HG02798 (cell line): ENCODE measurements around the gene ANKRD28.

Experiments
- ATAC-seq: cut with Tn5 transposase; IDR thresholded peaks from one replicate; pipeline ENCODE4 v1.9.1; 2021; ENCODE audit warnings: mild to moderate bottlenecking; ENCODE audit not compliant: unreplicated experiment, poor library complexity

The ANKRD28 gene

DNA sequence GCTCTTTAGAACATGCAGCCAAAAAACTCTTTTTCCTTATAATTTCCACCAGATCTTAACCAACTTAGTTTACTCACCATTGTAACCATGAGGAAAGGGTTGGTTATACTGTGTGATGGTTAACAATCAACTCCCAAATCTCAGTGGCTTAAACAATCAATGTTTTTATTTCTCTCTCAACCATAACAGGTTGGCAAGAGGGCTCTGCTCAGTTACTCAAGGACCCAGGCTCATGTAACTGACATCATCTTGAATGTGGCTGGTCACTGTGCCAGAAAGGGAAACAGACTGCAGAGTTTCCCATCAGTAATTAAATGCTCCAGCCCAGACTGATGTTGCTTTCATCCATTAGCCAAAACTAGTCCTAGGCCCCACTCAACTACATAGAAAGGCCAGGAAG lies 69.0 kb downstream of the ANKRD28 start:
- no peak for ATAC-seq

DNA sequence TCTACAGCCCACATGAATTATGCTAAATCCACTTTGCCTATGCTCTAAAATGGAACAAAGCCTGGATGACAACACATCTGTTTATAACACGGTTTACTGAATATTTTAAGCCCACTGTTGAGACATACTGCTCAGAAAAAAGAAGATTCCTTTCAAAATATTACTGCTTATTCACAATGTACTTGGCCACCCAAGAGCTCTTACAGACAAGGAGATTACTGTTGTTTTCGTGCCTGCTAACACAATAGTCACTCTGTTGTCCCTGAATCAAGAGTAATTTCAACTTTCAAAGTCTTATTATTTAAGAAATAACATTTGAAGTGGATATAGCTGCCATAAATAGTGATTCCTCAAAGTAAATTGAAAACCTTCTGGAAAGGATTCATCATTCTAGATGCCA lies 70.9 kb downstream of the ANKRD28 start:
- no peak for ATAC-seq

DNA sequence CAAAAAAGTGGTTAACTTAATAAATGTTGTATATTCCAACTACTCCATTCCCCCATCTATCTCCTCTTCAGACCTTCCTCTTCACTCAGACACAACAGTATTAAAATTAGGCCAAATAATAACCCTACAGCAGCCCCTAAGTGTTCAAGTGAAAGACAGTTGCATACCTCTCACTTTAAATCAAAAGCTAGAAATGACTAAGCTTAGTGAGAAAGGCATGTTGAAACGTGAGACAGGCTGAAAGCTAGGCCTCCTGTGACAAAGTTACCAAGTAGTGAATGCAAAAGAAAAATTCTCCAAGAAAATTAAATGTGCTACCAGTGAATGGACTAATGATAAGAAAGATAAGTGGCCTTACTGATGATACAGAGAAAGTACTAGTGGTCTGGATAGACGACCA lies 71.7 kb downstream of the ANKRD28 start:
- ATAC-seq = peak; percentile 88

- no peak for ATAC-seq
Observed at GRCh38 chr3:15724446-15724845, 73.3 kb downstream of the ANKRD28 start.

DNA sequence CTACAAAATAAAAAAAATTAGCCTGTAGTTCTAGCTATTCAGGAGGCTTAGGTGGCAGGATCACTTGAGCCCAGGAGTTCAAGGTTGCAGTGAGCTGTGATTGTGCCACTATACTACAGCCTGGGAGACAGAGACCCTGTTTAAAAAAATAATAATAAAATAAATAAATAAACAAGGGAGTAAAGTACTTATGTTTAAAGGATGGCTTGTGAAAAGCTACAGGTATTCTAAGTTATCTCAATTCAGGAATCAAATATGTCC lies 74.2 kb downstream of the ANKRD28 start:
- no peak for ATAC-seq

DNA sequence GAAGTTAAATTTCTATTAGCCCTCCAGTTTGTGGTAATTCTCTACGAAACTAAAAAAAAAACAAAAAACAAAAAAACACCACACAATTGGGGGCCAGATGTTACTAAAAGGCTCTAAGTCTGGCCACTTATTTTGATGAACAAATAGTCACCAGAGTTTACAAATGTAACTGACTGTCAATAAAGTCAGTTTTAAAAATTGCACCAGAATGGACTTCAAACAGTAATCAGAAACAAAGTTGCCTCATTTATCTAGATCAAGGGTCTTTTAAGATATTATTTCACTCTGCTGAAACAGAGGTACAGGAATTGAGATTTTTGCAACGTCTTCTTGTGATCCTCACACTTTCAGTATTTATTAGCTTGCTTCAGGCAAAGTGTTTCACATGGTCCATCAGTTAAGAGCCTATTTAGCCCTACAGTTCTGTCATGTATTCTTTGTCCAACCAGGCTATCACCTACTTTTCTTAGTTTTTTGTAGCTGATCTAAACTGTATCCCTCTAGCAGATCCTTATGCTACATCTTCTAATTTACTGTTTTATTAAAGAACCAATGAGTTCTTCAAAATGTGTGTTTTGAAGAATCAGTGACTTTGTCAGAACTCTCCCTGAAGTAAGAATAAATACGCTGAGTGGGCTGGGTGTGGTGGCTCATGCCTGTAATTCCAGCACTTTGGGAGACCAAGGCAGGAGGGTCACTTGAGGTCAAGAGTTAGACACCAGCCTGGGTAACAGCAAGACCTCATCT lies 74.7 kb downstream of the ANKRD28 start:
- ATAC-seq = no peak

DNA sequence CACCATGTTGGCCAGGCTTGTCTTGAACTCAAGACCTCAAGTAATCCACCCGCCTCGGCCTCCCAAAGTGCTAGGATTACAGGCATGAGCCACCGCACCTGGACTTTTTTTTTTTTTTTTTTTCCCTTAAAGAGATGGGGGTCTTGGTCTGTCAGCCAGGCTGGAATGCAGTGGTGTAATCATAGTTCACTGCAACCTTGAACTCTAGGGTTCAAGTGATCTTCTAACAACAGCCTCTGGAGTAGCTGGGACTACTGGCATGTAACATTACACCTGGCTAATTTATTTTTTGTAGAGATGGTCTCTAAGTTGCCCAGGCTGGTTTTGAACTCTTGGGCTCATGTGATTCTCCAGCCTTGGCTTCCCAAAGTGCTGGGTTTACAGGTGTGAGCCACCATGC lies 81.6 kb downstream of the ANKRD28 start:
- ATAC-seq = no peak

DNA sequence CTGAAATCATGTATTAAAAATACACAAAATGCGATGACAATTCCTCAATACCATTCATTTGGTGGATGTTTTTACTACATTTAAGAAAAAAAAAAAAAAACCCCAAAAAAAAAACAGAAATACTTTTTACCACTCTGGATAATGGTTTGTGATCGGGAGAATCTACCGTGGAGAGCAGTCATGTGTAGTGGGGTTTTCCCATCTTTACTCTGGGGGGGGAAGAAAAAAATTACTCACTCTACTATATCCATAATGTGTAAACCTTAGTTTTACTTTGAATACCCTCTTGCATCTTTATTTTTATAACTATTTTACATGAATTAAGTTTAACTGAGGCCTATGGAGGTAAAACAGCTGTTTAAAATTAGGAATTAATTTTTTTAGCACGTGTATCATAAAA lies 83.3 kb downstream of the ANKRD28 start:
- ATAC-seq = no peak

DNA sequence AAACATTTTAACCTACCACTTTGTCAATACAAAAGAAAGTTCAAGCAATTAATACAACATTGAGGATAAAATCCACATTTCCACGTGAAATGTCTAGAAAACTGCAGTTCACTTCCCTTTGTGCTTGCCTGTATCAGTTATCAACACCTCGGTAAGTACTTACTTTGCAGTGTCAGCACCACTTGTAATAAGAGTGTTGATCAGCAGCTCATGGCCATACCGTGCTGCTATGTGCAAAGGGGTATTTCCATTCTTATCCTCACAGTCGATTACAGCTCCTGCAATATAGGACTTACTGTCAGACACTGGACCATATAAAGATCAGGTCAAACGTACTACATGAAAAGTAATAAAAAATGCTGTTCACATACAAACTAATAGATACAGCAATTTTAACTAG lies 84.4 kb downstream of the ANKRD28 start:
- ATAC-seq = no peak

GRCh38 chr3:15711281-15711680 lies 86.5 kb downstream of the ANKRD28 start:
- no peak for ATAC-seq

DNA sequence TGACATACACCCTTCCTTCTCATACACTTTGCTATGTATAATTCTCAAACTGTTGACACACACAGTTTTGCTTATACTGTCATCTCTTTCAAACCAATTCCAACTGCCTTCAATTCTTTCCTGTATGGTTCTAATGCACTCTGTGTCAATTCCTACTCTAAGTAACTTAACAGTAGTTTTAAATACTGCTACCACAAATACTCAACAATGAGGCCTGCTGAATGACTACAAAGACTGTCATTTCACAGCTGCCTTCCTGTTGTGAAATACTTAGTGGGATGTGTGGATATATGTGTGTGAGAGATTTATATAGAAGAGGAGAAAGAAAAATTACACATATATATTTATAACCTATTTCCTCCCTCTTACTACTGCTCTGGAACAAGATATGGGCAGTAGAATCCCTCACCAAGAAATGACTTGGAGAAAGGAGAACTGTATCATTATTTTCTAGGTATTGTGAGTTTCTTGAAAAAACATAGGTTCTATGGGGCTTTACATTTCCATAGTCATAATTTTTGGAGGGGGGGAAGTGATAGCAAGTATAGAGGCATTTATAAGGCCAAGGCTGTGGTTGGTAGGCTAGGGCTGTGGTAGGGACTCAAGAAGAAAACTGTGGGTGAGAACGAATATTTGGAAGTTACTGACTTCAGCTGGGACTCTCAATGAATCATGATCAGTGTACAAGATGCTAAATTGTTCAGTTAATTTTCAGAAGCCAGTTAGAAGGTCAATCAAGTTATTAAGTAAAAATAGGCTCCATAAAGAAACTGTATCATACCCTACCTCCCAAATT lies 88.7 kb downstream of the ANKRD28 start:
- ATAC-seq = no peak

DNA sequence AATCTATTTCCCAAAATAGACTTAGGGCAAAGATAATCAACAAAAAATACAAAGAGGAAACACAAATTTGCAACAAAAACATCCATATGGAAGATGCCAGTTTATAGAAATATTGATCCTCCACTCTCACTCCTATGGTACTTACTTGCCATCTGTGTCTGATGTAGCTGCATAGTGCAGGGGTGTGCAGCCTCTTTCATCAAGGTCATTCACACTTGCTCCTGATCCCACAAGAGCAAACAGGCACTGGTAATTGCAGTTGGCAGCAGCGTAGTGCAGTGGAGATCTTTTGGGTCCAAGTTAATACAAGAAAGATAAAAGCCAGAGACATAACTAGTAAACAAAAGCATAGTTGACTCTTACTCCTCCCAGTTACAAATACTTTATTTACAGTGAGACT lies 90.0 kb downstream of the ANKRD28 start:
- no peak for ATAC-seq

GRCh38 chr3:15703346-15703745 lies 94.4 kb downstream of the ANKRD28 start:
- ATAC-seq = no peak

DNA sequence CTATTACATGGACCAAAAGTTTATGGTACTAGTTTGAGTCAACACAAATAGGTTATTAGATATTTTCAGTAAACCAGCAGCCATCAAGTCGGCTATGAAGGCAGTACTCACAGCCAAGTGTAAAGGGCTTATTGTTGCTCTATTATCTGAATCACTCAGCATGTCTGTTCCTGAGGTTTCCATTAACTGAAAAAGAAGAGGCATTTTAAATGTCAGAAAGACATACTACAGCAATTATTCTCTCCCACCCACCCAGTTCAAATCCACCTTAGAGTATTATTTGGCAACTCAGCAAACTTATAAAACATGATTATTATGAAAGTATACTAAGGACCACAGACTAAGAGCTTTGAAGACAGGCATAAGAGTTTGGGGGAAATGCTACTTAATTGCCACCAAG lies 103.2 kb downstream of the ANKRD28 start:
- no peak for ATAC-seq

DNA sequence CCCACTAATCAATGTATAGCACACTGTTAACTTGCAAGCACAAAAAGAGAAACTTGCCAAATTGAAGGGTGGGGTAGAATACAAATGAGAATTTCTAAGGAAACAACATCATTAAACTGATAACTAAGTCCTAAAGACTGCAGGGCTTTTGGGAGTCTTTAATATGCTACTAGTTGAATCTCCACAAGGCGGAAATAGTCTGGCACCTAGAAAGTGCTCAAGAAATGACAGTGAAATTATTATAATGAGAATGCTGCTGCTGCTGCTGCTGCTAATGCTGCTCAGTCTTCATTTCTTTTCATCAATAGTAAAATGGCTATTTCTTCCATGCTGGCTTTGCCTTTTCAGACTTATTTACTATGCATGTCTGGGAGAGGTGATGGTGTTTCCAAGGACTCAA lies 104.4 kb downstream of the ANKRD28 start:
- no peak for ATAC-seq

DNA sequence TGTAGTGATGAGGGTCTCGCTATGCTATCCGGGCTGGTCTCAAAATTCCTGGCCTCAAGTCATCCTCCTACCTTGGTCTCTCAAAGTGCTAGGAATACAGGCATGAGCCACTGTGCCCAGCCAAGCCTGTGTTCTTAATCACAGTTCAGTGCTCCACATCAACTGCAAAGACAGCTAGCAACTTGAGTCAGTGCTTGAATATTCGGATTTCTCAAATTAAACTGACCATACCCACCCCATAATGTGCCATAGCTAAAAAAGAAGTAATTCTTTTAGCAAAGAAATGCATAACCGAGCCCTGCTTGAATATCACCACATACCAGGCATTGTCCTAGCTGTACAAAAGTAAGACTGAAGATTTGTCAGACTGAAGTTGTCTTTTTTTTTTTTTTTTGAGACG lies 107.0 kb downstream of the ANKRD28 start:
- no peak for ATAC-seq

- no peak for ATAC-seq
Observed at GRCh38 chr3:15690230-15690629, 107.5 kb downstream of the ANKRD28 start.

DNA sequence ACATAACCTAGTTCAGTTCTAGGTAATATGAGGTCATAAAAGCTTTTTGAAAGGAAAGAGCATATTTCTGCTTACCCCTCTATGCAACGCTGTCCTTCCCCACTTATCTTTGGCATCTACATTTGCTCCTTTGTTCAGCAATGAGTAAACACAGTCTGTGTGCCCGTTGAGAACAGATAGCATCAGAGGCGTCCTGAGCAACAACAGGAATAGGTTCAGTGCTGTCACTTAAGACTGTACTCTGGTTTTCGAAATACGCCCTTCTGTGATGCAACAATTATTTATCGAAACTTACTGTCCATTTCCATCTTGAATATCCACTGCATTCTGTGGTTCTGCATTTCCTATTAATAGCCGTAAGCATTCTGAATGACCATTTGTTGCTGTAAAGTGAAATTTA lies 111.9 kb downstream of the ANKRD28 start:
- ATAC-seq = no peak

- no peak for ATAC-seq
Observed at GRCh38 chr3:15683253-15683652, 114.5 kb downstream of the ANKRD28 start.

DNA sequence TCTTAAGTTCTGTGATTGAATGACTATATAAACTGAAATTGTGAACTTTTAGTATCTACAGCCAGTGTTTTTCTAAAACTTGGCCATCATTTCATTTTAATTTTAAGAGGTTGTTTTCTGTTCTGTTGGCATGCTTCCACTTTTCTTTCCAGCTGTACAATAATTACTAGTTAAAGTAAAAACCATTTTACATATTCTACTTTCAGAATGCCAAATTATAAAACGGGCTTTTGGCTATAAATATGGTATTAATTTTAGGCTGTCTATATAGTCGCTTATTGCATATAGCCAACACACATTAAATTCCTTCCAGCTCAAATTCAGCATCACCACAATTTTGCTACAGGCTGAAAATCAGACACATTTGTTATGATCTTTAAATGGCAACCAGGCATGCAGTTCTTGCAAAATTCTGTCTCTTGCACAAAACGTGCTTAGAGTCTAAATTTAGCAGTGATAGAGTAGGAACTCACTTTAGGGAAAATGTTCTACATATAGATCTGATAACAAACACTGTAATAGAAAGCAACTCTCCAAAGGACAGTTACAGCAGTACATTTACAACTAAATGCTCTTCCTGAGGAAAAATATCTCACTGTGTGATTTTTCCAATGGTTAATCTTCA lies 115.1 kb downstream of the ANKRD28 start:
- no peak for ATAC-seq

DNA sequence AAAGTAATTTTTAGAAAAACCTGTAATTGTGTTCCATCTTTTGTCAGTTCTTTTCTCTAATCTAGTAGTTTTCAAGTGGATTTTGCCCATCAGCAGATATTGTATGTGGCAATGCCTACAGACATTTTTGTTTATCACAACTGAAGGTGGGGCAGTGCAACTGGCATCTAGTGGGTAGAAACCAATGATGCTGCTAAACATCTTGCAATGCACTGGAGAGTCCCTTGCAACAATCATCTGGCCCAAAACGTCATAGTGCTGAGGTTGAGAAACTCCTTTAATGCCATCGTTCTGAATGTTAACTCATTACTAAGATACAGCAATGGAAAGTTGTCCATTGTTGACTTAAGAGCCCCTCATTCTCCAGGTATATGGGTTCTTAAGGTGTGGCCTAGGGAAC lies 116.1 kb downstream of the ANKRD28 start:
- ATAC-seq = no peak

DNA sequence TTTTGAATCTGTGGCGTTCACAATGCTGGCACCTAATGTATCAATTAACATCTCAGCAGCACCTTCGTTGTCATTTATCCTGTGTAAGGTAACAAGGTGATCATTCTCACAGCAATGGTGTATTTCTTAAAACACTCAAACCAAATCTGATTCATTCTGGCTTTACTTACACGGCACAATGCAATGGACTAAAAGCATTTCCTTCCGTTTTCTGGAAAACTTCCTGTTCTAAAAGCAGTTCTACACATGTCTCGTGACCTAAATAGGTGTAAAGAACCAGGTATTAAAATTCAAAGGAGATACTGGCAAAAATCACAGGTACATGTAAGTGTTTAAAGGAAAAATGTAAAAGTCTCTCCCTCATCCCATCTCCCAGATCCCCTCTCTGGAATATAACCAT lies 118.5 kb downstream of the ANKRD28 start:
- ATAC-seq = no peak
